H9 (cell line): Measurements from ENCODE around the gene ERH. TPM values are rescaled to one million over a fixed set of nuclear protein-coding genes. Genes with fewer than 3 reads are reported as not detected.

Experiments used
- DNase-seq: peaks from one replicate; pipeline ENCODE4 v3.0.0-alpha.2; 2017
- H2AFZ ChIP-seq: one replicate; pipeline ENCODE4 v1.6.1; 2013; ENCODE audit warnings: mild to moderate bottlenecking, low read length, control low read depth, moderate library complexity
- H2AK5ac ChIP-seq: 2 replicates; pipeline ENCODE4 v1.6.1; 2013; ENCODE audit warnings: low read length, control low read depth, mixed read lengths; ENCODE audit not compliant: insufficient read length
- H2BK120ac ChIP-seq: one replicate; pipeline ENCODE4 v1.6.1; 2013; ENCODE audit warnings: low read depth, mild to moderate bottlenecking, low read length, control low read depth, inconsistent platforms; ENCODE audit not compliant: poor library complexity, severe bottlenecking
- H2BK12ac ChIP-seq: 2 replicates; pipeline ENCODE4 v1.6.1; 2013; ENCODE audit warnings: low read length, control low read depth, mixed read lengths, low read depth; ENCODE audit not compliant: insufficient read length
- H2BK15ac ChIP-seq: 2 replicates; pipeline ENCODE4 v1.6.1; 2013; ENCODE audit warnings: low read depth, low read length, control low read depth
- H2BK20ac ChIP-seq: one replicate; pipeline ENCODE4 v1.6.1; 2013; ENCODE audit warnings: low read depth, mild to moderate bottlenecking, low read length, control low read depth, inconsistent platforms; ENCODE audit not compliant: poor library complexity, severe bottlenecking
- H2BK5ac ChIP-seq: 2 replicates; pipeline ENCODE4 v1.6.1; 2013; ENCODE audit warnings: low read length, control low read depth, mixed read lengths; ENCODE audit not compliant: insufficient read length
- H3K14ac ChIP-seq: 2 replicates; pipeline ENCODE4 v1.6.1; 2013; ENCODE audit warnings: low read length, control low read depth; ENCODE audit not compliant: insufficient read depth
- H3K18ac ChIP-seq: 2 replicates; pipeline ENCODE4 v1.6.1; 2013; ENCODE audit warnings: low read depth, mild to moderate bottlenecking, mixed read lengths, low read length, control low read depth; ENCODE audit not compliant: insufficient read length
- H3K23ac ChIP-seq: 2 replicates; pipeline ENCODE4 v1.6.1; 2013; ENCODE audit warnings: low read length, control low read depth, mixed read lengths, low read depth; ENCODE audit not compliant: insufficient read length
- H3K23me2 ChIP-seq: 2 replicates; pipeline ENCODE4 v1.6.1; 2013; ENCODE audit warnings: low read depth, mild to moderate bottlenecking, mixed read lengths, low read length, control low read depth; ENCODE audit not compliant: insufficient read length, poor library complexity, severe bottlenecking
- H3K27ac ChIP-seq: 2 replicates; pipeline ENCODE4 v1.5.1; 2013; ENCODE audit warnings: low read length, control low read depth, mixed read lengths, low read depth; ENCODE audit not compliant: insufficient read length
- H3K27me3 ChIP-seq: 2 replicates; pipeline ENCODE4 v1.6.1; 2013; ENCODE audit warnings: low read length, control low read depth, inconsistent platforms; ENCODE audit not compliant: insufficient read depth
- H3K4ac ChIP-seq: 2 replicates; pipeline ENCODE4 v1.6.1; 2013; ENCODE audit warnings: low read depth, mild to moderate bottlenecking, control low read depth, inconsistent platforms, low read length, moderate library complexity
- H3K4me1 ChIP-seq: 2 replicates; pipeline ENCODE4 v1.6.1; 2013; ENCODE audit warnings: low read length, control low read depth, inconsistent platforms; ENCODE audit not compliant: insufficient read depth
- H3K4me2 ChIP-seq: 2 replicates; pipeline ENCODE4 v1.6.1; 2013; ENCODE audit warnings: low read length, control low read depth, mixed read lengths; ENCODE audit not compliant: insufficient read length, insufficient read depth
- H3K56ac ChIP-seq: 2 replicates; pipeline ENCODE4 v1.6.1; 2013; ENCODE audit warnings: low read depth, mild to moderate bottlenecking, mixed read lengths, low read length, control low read depth; ENCODE audit not compliant: insufficient read length
- H3K79me1 ChIP-seq: 2 replicates; pipeline ENCODE4 v1.6.1; 2013; ENCODE audit warnings: low read depth, mild to moderate bottlenecking, moderate library complexity, low read length, control low read depth, inconsistent platforms; ENCODE audit not compliant: insufficient read depth, poor library complexity, severe bottlenecking
- H3K79me2 ChIP-seq: 2 replicates; pipeline ENCODE4 v1.6.1; 2013; ENCODE audit warnings: low read length, control low read depth, inconsistent platforms; ENCODE audit not compliant: insufficient read depth
- H3K9ac ChIP-seq: 2 replicates; pipeline ENCODE4 v1.6.1; 2013; ENCODE audit warnings: low read length, control low read depth, mixed read lengths; ENCODE audit not compliant: insufficient read length; ENCODE audit errors: extremely low read depth
- H3K9me3 ChIP-seq: one replicate; pipeline ENCODE4 v1.6.1; 2013; ENCODE audit warnings: low read depth, low read length, inconsistent platforms; ENCODE audit not compliant: control insufficient read depth
- H3T11ph ChIP-seq: one replicate; pipeline ENCODE4 v1.6.1; 2013; ENCODE audit warnings: mild to moderate bottlenecking, low read length, control low read depth, inconsistent platforms
- H4K20me1 ChIP-seq: one replicate; pipeline ENCODE4 v1.6.1; 2013; ENCODE audit not compliant: control insufficient read depth, insufficient read length, insufficient read depth
- H4K5ac ChIP-seq: 2 replicates; pipeline ENCODE4 v1.6.1; 2013; ENCODE audit warnings: low read depth, mild to moderate bottlenecking, mixed read lengths, low read length, control low read depth; ENCODE audit not compliant: insufficient read length
- H4K8ac ChIP-seq: replicated peaks from 2 replicates; pipeline ENCODE4 v1.6.1; 2013; ENCODE audit warnings: low read length, control low read depth, mixed read lengths, low read depth; ENCODE audit not compliant: insufficient read length
- H4K91ac ChIP-seq: 2 replicates; pipeline ENCODE4 v1.6.1; 2013; ENCODE audit warnings: low read depth, mild to moderate bottlenecking, moderate library complexity, mixed read lengths, low read length, control low read depth; ENCODE audit not compliant: insufficient read length
- H3K27ac Mint-ChIP-seq, 3 experiments: 2 replicates in 2 of 3; 3 replicates in 1 of 3; pipeline ENCODE4 v1.8.0; 2020 to 2021; ENCODE audit warnings: mixed read lengths in 3 of 3, mild to moderate bottlenecking in 1 of 3, moderate library complexity in 1 of 3
- H3K27me3 Mint-ChIP-seq: 2 replicates; pipeline ENCODE4 v1.8.0; 2021; ENCODE audit warnings: low read depth, mild to moderate bottlenecking, moderate library complexity, mixed read lengths
- H3K36me3 Mint-ChIP-seq, 3 experiments: 2 replicates in 2 of 3; 3 replicates in 1 of 3; pipeline ENCODE4 v1.8.0; 2020 to 2021; ENCODE audit warnings: low read depth in 3 of 3, mixed read lengths in 3 of 3; ENCODE audit not compliant: insufficient read depth in 1 of 3
- H3K4me1 Mint-ChIP-seq, 2 experiments: 2 replicates each; pipeline ENCODE4 v1.8.0; 2020; ENCODE audit warnings: mixed read lengths in 2 of 2
- H3K4me3 Mint-ChIP-seq, 2 experiments: 2 replicates in 1 of 2; 3 replicates in 1 of 2; pipeline ENCODE4 v1.8.0; 2020 to 2021; ENCODE audit warnings: mild to moderate bottlenecking in 2 of 2, mixed read lengths in 2 of 2, moderate library complexity in 1 of 2
- H3K9me3 Mint-ChIP-seq, 2 experiments: 2 replicates in 1 of 2; 3 replicates in 1 of 2; pipeline ENCODE4 v1.8.0; 2020; ENCODE audit warnings: mild to moderate bottlenecking in 2 of 2, mixed read lengths in 2 of 2, moderate library complexity in 1 of 2
- WGBS: extraction: QIAGEN DNeasy Blood & Tissue Kit; methylation state at CpG from one replicate; pipeline ENCODE4 v1.1.7; 2013; ENCODE audit warnings: missing lambda C conversion rate, low lambda C conversion rate, mixed read lengths; ENCODE audit not compliant: insufficient read length; ENCODE audit errors: extremely low coverage; 5-methylcytosine and 5-hydroxymethylcytosine counted together
- total RNA-seq: library from RNA; stranded (reverse); gene quantifications from 2 replicates; pipeline ENCODE4 v1.2.1, GENCODE V29; 2021
- TF ChIP-seq, protein P1 (sequence below): fragments of 200-600 bp; sonication (generic); conservative IDR thresholded peaks from 3 replicates; pipeline ENCODE4 v1.8.0; 2021; ENCODE audit warnings: antibody characterized with exemption, mild to moderate bottlenecking

The ERH gene
- total RNA-seq, 1 experiment from 2014 or later = 443 TPM

DNA sequence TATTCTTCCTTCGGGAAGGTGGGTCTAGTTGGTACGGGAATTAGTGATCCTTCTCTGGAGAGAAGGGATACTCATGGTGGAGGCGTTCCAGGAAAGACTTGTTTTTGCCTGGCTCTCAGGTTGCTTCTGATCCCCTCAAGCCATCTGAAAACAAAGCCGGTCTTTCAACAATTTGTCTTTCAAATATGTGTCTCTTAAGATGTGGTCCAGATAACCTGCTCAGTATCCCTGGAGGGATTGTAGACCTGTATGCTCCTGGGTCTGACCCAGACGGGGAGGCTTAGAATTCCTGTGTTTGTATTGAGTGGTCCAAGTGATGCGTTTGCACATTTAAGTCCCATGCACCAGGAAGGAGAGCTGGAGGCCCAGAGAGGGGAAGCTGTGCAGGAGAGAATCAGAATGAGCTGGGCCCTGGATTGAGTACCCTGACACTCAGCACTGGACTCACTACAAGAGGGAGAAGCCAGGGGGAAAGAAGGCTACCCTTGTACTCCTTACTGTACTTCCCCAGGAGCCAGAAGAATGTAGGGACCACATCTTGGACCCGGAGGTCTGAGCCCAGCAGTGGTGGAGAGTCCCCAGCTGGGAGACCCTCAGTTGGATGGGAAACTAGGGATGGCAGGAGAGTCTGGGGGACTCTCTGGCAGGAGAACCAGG lies 40.4 kb downstream of the ERH start:
- Histone ChIP-seq H3K79me1 (no peaks in the 10 kb centered on the region), H3K56ac (no peak overlapping the region), H3K9me3 (no peaks in the 10 kb centered on the region), H2BK12ac (no peak overlapping the region), H3K4me1 (no peaks in the 10 kb centered on the region), H3T11ph (no peak overlapping the region), H3K23me2 (no peaks in the 10 kb centered on the region), H3K23ac (no peak overlapping the region), H3K4me2 (no peak overlapping the region), H4K91ac (no peak overlapping the region), H3K79me2 (no peaks in the 10 kb centered on the region), H2BK5ac (no peak overlapping the region), H3K27ac (no peak overlapping the region), H3K14ac (no peak overlapping the region), H3K9ac (no peak overlapping the region), H4K20me1 (no peaks in the 10 kb centered on the region), H2AFZ (no peak overlapping the region), H3K18ac (no peak overlapping the region), H4K5ac (no peak overlapping the region), H2BK15ac (no peak overlapping the region), H2AK5ac (no peak overlapping the region), H3K27me3 (no peaks in the 10 kb centered on the region), H2BK120ac (no peak overlapping the region), H4K8ac (no peak overlapping the region), H3K4ac (no peak overlapping the region), H2BK20ac (no peak overlapping the region)
- no CpG with 5 or more reads among the region's 7 CpGs for WGBS
- Mint-ChIP-seq H3K9me3 (no peaks in the 10 kb centered on the region), H3K27me3 (no peaks in the 10 kb centered on the region; the same call in 1 of the 2 replicates), H3K4me1 (peaks cover 0 to 4% of the 10 kb centered on the region in 2 experiments; a peak in 2 of 4 replicates), H3K36me3 (no peaks in the 10 kb centered on the region), H3K27ac (peak overlapping the region in 1 of 3 experiments; percentile 48; a peak in 1 of 7 replicates), H3K4me3 (no peak overlapping the region)
- TF ChIP-seq, protein P1, sequence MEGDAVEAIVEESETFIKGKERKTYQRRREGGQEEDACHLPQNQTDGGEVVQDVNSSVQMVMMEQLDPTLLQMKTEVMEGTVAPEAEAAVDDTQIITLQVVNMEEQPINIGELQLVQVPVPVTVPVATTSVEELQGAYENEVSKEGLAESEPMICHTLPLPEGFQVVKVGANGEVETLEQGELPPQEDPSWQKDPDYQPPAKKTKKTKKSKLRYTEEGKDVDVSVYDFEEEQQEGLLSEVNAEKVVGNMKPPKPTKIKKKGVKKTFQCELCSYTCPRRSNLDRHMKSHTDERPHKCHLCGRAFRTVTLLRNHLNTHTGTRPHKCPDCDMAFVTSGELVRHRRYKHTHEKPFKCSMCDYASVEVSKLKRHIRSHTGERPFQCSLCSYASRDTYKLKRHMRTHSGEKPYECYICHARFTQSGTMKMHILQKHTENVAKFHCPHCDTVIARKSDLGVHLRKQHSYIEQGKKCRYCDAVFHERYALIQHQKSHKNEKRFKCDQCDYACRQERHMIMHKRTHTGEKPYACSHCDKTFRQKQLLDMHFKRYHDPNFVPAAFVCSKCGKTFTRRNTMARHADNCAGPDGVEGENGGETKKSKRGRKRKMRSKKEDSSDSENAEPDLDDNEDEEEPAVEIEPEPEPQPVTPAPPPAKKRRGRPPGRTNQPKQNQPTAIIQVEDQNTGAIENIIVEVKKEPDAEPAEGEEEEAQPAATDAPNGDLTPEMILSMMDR = no peak
- DNase-seq = no peak
